Measurements from ENCODE around the gene ATP2B3.

ATP2B3 gene

DNA sequence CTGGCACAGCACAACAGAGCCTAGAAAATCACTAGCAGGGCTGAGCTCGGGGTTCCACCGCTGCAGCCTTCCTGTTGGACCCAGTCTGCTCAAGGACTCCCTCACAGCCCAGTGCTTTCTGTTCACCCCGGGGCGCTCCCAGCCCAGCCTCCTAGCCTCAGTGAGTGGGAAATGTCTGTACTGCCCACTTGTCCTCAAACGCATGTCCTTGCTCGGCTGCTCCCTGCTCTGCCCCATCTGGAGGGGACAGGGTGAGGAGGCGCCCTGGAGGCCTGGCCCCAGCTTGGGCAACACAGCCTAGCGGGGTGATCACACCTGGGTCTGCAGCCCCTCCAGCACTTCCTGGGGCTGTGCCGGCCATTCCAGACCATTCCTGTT lies 93.4 kb downstream of the ATP2B3 start:
- TF ChIP-seq, protein P1, sequence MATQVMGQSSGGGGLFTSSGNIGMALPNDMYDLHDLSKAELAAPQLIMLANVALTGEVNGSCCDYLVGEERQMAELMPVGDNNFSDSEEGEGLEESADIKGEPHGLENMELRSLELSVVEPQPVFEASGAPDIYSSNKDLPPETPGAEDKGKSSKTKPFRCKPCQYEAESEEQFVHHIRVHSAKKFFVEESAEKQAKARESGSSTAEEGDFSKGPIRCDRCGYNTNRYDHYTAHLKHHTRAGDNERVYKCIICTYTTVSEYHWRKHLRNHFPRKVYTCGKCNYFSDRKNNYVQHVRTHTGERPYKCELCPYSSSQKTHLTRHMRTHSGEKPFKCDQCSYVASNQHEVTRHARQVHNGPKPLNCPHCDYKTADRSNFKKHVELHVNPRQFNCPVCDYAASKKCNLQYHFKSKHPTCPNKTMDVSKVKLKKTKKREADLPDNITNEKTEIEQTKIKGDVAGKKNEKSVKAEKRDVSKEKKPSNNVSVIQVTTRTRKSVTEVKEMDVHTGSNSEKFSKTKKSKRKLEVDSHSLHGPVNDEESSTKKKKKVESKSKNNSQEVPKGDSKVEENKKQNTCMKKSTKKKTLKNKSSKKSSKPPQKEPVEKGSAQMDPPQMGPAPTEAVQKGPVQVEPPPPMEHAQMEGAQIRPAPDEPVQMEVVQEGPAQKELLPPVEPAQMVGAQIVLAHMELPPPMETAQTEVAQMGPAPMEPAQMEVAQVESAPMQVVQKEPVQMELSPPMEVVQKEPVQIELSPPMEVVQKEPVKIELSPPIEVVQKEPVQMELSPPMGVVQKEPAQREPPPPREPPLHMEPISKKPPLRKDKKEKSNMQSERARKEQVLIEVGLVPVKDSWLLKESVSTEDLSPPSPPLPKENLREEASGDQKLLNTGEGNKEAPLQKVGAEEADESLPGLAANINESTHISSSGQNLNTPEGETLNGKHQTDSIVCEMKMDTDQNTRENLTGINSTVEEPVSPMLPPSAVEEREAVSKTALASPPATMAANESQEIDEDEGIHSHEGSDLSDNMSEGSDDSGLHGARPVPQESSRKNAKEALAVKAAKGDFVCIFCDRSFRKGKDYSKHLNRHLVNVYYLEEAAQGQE (IDR thresholded peaks at IDR 0.05; ENCODE audit: insufficient read depth in 1 of 2, low read depth in 2 of 2, low read length in 2 of 2), result no peak
- TF ChIP-seq FOXP2 (optimal IDR thresholded peaks at IDR 0.05; ENCODE audit: borderline replicate concordance, extremely low read depth, extremely low read length, insufficient read depth) (no peak), SIN3A (IDR thresholded peaks at IDR 0.05; ENCODE audit: borderline replicate concordance, insufficient read depth, low read length) (no peak), POLR2AphosphoS5 (IDR thresholded peaks at IDR 0.05; ENCODE audit: low read depth, low read length) (no peak), TAF1 (IDR thresholded peaks at IDR 0.05; ENCODE audit: borderline replicate concordance, insufficient read depth, low read length) (no peak)

DNA sequence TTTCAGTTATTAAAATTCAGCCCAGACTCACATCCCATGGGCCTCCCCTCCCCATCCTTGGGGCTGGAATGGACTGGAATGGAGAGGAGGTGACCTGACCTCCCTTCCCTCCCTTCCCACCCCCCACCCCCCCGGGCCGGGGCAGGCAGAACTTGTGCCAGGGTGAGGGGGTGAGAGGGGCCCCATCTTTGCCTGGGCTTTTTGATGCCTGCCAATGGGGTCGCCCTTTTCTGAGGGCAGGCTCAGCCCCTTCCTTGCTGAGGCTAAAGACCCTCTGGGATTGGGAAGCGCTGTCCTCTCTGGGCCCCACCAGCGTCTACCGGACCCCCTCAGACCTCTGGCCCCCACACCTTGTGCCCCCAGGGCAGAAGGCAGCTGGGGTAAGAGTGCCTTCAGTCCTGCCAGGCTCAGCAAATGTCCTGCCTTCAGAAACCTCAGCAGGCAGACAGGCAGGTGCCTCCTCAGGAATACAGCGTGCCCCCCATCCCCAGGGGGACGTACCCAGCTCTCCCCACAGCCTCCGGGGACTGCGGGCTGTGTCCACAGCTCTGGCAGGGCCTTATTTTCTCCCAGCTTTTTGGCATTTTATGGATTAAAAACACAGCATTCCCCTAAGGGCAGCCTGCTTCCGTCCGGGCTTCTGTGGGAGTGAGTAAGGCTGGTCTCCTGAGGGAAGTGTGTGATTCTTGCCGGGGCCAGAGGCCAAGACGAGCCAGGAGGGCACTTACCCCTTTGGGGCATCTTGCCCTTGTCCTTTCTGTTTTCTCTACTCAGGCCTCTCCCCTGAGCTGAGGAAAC lies 94.1 kb downstream of the ATP2B3 start:
- TF ChIP-seq, protein P1 (IDR thresholded peaks at IDR 0.05; ENCODE audit: insufficient read depth in 1 of 2, low read depth in 2 of 2, low read length in 2 of 2), result no peak
- TF ChIP-seq SIN3A (IDR thresholded peaks at IDR 0.05; ENCODE audit: borderline replicate concordance, insufficient read depth, low read length) (no peak), FOXP2 (optimal IDR thresholded peaks at IDR 0.05; ENCODE audit: borderline replicate concordance, extremely low read depth, extremely low read length, insufficient read depth) (no peak), POLR2AphosphoS5 (IDR thresholded peaks at IDR 0.05; ENCODE audit: low read depth, low read length) (no peak), TAF1 (IDR thresholded peaks at IDR 0.05; ENCODE audit: borderline replicate concordance, insufficient read depth, low read length) (no peak)

DNA sequence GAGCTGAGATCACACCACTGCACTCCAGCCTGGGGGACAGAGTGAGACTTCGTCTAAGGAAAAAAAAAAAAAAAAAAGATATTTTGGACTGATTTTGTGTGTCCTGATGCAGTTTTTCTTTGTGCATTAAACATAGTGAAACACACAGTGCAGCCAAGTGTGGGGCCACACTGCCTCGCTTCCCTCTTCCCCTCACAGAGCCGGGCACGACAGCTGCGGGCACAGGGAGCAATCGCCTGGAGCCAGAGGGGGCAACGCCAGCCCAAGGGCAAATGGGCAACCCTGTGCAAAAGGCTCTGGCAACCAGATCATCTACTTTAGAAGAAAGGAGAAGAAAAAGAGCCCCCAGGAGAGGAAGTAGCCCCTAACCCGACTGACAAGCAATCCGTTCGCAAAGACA lies 95.0 kb downstream of the ATP2B3 start:
- TF ChIP-seq, protein P1 (IDR thresholded peaks at IDR 0.05; ENCODE audit: insufficient read depth in 1 of 2, low read depth in 2 of 2, low read length in 2 of 2), result no peak
- TF ChIP-seq SIN3A (IDR thresholded peaks at IDR 0.05; ENCODE audit: borderline replicate concordance, insufficient read depth, low read length) (no peak), TAF1 (IDR thresholded peaks at IDR 0.05; ENCODE audit: borderline replicate concordance, insufficient read depth, low read length) (no peak), FOXP2 (optimal IDR thresholded peaks at IDR 0.05; ENCODE audit: borderline replicate concordance, extremely low read depth, extremely low read length, insufficient read depth) (no peak), POLR2AphosphoS5 (IDR thresholded peaks at IDR 0.05; ENCODE audit: low read depth, low read length) (no peak)

DNA sequence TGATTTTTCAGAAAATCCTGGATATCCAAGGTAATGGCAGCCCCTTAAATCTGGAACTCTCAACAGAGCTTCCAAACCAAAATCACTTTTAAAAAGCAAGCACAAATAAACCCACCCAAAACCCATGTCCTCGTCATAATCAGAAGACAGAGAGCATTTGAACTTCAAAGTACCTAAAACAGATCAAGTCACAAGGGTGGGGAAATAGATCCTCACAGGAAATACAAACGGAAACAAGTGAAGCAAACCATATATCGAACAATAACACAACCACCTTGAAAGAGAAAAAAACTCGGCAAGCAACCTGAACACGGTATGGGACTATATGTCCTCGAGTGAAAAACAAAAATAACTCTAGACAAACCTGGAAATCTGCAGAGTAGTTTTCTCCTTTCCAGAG lies 97.4 kb downstream of the ATP2B3 start:
- TF ChIP-seq, protein P1 (IDR thresholded peaks at IDR 0.05; ENCODE audit: insufficient read depth in 1 of 2, low read depth in 2 of 2, low read length in 2 of 2), result no peak

DNA sequence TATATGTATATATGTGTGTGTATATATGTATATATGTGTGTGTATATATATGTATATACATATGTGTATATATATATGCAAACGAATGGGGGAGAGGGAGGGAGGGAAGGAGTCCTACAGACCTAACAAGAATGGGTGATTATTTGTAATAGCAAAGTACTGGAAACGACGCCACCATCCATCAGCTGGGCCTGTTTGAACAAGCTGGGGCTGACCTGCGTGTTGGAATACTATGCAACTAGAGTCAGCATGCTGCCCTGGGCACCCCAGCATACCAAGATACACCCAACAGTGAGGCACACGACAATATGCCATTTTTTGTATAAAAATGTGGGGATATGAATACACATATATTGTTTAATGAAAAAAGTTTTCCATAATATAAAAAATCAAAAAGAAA lies 103.1 kb downstream of the ATP2B3 start:
- TF ChIP-seq POLR2AphosphoS5 (IDR thresholded peaks at IDR 0.05; ENCODE audit: low read depth, low read length) (no peak), TAF1 (IDR thresholded peaks at IDR 0.05; ENCODE audit: borderline replicate concordance, insufficient read depth, low read length) (no peak), FOXP2 (optimal IDR thresholded peaks at IDR 0.05; ENCODE audit: borderline replicate concordance, extremely low read depth, extremely low read length, insufficient read depth) (no peak), SIN3A (IDR thresholded peaks at IDR 0.05; ENCODE audit: borderline replicate concordance, insufficient read depth, low read length) (no peak)
- TF ChIP-seq, protein P1 (IDR thresholded peaks at IDR 0.05; ENCODE audit: insufficient read depth in 1 of 2, low read depth in 2 of 2, low read length in 2 of 2), result no peak

Data from PFSK-1 (cell line).